HG03135 (cell line): ENCODE results near the gene NHSL2.

Source experiments
- ATAC-seq: cut with Tn5 transposase; IDR thresholded peaks from one replicate; pipeline ENCODE4 v1.9.1; 2021; ENCODE audit warnings: mild to moderate bottlenecking, moderate library complexity; ENCODE audit not compliant: unreplicated experiment

Gene NHSL2

DNA sequence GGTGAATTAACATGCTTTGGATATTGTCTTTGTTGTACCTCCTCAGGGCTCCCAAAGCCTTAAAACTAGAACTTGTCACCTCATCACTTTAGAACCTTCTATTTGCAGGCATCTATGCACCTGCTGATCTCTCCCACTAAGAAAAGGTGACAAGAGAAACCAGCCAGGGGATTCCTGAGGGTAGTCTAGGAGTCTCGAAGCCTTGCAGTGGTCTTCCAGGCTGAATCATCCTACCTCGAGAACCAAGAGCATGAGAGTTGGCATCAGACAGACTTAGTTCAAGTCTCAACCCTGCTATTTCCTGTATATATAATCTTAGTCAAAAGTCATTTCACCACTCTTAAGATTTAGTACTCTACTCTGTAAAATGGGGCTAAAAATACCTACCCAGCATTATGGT, 191.5 kb downstream of the NHSL2 start:
- no peak for ATAC-seq

- no peak for ATAC-seq
Measured at GRCh38 chrX:72102760-72103159, 192.1 kb downstream of the NHSL2 start.

GRCh38 chrX:72105436-72105835, 194.8 kb downstream of the NHSL2 start:
- ATAC-seq = peak; percentile 50

DNA sequence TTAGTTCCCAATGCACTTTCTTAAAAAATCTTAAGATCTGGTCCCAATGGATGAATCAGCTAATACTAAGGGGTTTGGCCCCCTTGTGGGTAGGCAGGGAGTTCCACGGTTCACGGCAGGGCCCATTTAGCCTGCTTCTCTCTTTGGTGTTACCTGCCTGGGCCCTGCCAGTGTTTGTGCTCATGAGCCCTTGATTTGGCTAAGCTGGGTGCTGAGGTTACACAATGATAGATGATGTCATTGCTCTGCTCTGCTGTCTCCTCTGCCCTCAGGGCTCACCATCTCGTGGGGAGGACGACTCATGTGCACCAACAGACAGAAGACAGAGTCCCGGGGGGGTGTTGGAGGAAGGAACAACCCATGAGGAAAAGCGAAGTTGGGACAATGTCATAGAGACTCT, 196.7 kb downstream of the NHSL2 start:
- no peak for ATAC-seq

DNA sequence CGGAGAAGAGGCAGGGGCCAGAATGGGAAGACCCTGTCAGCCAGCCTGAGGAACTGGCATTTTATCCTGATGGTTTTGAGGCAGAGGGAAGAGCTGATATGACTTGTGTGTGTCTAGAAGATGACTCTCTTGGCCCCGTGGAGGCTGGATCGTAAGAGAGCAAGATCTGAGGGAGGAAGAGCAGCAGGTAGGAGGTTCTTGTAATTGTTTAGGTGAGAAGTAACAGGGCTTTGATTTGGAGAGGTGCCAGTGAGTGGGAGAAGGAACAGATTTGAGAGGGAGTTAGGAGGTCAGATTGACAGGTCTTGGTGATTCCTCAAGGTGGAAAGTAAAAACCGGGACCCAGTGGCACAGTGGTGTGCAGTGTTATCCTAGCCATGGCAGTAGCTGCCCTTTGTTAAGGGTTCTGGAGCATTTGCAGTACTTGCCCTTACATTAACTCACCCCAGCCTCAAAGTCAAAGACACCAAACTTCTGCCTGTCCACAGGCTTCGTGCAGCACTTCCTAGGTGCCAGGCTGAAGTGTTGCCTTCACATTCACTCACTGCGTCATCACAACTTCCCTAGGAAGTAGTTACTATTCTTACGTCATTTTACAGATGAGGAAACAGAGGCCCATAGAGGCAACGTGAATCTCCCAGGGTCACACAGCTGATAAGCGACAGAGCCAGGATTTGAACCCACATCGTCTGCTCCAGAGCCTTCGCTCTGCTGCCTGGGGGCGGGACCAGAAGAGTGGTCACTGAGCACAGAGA, 197.4 kb downstream of the NHSL2 start:
- ATAC-seq = no peak

DNA sequence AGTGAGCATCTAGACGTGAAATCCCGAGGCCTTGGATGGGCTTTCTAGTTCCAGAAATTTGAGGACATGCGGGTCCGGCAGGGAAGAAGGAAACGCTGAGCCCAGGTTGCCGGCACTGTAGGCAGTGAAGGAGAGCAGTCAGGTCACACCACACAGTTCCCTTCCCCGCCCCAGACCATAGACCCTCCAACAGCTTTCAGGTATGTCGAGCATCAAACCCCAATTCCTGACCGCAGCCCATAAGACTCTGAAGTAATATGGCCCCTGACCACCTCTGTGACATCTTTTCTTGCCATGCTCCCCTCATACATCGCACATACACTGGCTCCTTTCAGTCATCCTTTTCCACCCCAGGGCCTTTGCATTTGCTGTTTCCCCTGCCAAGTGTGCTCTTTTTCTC, 198.0 kb downstream of the NHSL2 start:
- ATAC-seq = no peak

DNA sequence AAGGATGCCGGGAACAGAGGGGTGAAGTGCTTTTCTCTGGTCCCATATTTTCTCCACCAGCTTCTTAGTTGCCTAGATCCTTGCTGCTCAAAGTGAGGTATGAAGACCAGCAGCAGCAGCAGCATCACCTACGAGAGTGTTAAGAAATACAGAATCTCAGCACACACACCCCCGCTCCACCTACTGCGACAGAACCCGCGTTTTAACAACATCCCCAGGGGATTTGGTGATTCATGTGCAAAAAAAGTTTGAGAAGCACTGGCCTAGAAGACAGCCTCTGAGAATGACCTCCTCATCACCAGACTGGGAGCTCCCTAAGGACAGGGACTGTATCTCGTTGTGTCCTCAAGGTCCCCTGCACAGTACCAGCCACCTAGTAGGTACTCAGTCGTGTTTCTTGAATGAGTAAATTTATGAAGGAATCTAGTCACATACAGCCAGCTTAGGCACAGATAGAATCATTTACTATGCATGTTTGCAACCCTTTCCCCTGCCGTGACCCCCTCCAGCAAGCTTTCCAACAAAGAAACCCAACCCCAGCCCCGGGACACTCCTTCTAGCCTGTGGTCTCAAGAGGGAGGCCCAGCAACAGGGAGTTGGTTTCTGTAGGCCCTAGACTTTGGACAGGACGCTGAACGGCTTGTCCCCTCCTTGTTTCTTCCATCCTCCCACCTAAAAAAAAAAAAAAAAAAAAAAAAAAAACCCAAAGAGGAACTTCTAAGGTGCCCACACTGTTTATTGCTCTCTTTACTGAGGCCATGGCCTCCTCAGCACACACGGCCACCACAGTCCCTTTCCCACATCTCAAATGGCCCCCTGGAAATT, 199.6 kb downstream of the NHSL2 start:
- no peak for ATAC-seq

DNA sequence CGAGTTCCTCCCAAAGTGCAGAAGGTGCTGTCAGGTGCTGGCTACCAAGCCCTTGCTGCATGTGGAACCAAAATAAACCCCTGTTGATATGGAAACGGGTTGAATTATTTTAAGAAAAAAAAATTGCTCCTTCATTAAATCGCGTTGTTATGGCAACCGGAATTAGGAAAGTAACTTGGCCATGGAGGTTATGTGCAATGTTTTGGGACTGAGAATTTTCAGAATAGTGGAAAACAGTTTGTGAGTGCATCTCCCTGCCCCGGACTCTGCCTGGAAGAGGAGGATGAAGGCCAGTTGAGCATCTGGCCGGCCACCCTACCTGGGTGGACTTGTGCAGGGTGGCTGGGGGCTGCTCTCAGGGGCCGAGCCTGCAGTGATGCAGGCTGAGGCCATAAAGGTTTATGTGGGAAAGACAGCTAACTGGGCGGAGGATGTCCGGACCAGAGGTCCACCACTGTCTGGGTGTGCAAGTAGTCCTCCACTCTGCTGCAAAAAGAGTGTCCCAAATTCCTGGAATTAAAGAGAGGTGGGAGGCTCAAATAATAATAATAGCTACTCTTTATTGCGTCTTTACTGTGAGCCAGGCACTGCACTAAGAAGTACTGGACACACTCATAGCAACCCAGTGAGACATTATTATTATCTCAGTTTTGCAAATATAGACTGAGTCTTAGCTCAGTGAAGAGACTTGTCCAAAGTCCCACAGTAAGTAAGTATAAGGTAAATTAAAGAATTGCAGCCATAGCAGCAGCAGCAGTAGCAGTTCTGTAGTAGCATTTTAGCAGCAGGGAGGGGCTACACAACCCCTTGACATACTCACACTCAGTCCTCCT, 200.4 kb downstream of the NHSL2 start:
- no peak for ATAC-seq

GRCh38 chrX:72113461-72113860, 202.8 kb downstream of the NHSL2 start:
- ATAC-seq = no peak

- ATAC-seq = no peak
Measured at GRCh38 chrX:72114306-72114705, 203.7 kb downstream of the NHSL2 start.

GRCh38 chrX:72114807-72115206, 204.2 kb downstream of the NHSL2 start:
- ATAC-seq = no peak

GRCh38 chrX:72115380-72115779, 204.7 kb downstream of the NHSL2 start:
- no peak for ATAC-seq

- ATAC-seq = no peak
Measured at GRCh38 chrX:72117636-72118210, 207.1 kb downstream of the NHSL2 start.

DNA sequence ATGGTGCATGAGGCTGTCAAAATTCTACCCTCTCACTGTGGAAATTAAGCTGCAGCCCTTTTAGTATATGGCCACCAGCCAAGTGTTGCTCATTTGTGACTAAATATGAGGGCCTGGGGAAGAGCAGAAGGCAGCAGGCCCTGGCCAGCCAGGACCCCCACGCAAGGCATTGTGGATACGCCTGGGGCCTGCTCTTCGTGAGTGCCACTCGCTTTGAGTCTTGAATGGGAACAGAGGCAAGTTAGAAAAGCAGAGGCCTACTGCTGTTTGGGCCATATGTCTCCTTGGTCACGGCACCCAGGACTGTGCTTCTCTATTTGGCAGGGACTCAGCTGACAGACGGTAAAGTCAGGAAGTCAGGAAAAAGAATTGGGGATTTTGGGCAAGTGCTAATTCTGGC, 210.2 kb downstream of the NHSL2 start:
- no peak for ATAC-seq

DNA sequence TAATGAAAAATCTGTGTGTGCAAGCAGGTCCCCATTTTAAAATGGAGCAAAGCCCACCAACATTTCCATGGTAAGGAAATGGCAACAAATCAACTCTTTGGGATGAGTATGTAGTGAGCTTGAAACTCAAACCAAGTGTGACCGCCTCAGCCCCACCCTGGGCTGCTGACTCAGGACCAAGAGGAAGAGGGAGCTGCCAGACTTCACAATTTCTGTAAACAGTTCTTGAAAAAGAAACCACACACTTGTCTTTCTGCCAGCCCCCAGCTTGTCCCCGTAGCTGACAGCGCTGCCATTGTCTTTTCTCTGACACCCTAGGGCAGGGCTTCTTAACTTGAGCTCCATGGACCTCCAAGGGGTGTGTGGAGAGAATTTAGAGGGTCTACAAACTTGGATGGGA, 210.7 kb downstream of the NHSL2 start:
- no peak for ATAC-seq

DNA sequence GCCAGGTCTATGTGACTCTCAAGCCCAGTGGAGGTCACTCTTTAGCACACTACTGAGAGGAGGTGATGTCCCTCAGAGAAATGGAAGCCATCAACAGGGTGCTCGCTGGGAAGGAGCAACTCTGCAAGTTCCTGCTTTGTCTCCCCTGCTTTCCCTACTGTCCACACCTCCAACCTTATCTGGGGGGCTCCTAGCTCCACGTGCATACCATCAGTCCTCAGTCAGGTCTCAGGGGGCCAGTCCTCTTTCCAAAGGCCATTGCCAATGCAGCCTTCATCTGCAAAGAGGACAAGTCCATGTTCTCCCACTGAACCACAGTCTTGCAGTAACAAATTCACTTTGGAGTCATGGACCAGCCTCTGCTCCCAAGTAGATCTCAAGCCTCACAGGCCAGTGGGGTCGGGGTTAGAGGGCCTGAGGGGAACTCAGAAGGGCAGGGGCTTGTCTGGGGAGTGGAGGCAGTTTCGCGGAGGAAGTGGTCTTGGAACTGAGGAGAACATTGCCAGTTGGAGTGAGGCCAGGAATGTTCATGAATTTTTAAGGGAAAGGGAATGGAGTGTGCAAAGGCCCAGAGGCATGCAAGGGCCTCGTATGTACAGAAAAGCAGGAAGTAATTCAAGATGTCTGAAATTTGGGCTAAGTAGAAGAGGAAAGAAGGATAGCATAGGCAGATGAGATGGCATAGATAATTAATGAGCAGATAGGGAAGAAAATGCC, 212.1 kb downstream of the NHSL2 start:
- no peak for ATAC-seq

DNA sequence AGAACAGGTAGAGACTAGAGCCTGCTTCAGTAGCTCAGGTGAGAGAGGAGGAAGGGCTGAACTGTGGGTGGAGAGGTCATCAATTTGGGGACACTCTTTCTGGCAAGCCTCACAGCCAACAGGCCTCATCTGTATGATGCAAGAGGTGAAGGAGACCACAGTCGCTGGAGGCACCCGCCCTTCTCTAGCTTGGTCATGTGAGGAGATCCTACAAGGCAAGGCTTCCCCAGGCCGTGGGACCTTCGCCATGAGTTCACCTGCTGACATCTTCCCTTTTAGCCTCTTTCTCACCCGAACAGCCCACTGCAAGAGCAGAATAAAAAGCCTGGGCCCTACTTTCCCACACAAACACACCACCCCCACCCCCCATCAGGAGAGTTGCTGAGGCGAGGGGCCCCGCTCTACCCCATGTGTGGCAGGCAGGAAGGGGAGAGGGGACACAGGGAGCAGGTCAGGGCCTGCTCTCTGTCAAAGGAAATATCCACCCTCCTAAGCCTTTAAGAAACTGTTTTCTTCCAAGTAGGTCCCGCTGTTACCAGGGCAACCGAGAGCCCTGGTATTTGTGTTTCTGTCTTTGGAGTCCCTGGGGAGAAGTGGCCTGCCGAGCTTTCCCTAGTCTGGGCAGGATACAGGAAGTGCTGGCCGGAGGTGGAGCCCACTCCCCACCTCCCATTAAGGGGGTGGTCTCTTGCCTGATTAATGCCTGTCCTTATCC, 213.0 kb downstream of the NHSL2 start:
- no peak for ATAC-seq

GRCh38 chrX:72124540-72125201, 214.0 kb downstream of the NHSL2 start:
- ATAC-seq = no peak

DNA sequence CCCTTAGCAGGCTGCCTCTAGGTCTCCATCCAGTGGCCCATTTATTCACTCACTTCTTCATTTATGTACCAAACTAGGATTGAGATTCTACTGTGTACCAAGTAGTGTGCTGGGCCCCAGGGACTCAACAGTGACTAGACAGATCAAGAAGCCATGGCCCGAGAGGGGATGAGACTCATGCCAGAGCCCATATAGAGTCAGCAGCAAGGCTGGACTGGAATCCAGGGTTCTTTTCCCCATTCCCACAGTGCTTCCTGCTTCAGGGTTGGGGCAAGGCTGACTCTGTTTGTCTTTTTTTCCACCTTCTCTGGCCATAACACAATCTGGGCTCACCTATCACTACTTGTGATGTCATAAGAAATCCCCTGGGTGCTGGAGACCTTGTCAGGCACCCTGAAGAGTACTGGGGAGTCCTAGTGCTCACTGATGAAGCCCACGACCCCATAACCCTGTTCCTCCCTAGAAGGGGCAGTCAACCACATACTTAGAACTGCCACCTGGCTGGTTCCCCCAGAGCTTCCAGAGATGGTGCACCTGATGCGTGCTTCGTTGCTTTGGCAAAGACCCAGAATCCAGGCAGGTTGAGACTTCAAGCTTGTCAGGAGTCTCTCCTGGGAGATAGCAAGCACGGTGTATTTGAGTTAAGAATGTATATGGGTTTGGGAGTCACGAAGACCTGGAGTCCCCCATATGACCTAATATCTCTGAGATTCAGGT, 214.8 kb downstream of the NHSL2 start:
- ATAC-seq = no peak
